Adrenal gland (tissue), 12 donors: ENCODE data around the gene ALDH6A1. TPM values are rescaled to one million over a fixed set of nuclear protein-coding genes. Genes with fewer than 3 reads are reported as not detected.
A peak's percentile ranks its signal among the peaks of the same experiment; 100 is the strongest.

Experiments
- DNase-seq, 7 donors: peaks; one replicate each; pipeline ENCODE4 v3.0.0-alpha.2; 2019 to 2020
- H3K27ac ChIP-seq, 5 donors: fragments of 200-600 bp; sonication (generic) in 4 of 5; 1 replicate in 3 of 5; 2 replicates in 2 of 5; pipeline versions ENCODE4 v1.5.1 to v1.8.0; 2016 to 2020; ENCODE audit warnings: mild to moderate bottlenecking in 1 of 5
- H3K27me3 ChIP-seq: fragments of 200-600 bp; 2 replicates; pipeline ENCODE4 v1.8.0; 2021
- H3K36me3 ChIP-seq, 2 donors: fragments of 200-600 bp; replicated peaks in 1 of 2; 1 replicate in 1 of 2; 2 replicates in 1 of 2; pipeline versions ENCODE4 v1.5.1 to v1.8.0; 2018 to 2022
- H3K4me1 ChIP-seq, 2 donors: fragments of 200-600 bp; replicated peaks in 1 of 2; 1 replicate in 1 of 2; 2 replicates in 1 of 2; pipeline versions ENCODE4 v1.5.1 to v1.8.0; 2018 to 2021
- H3K4me3 ChIP-seq, 4 donors: fragments of 200-600 bp; sonication (generic) in 3 of 4; one replicate each; pipeline ENCODE4 v1.5.1; 2016 to 2018
- H3K9me3 ChIP-seq, 3 donors: fragments of 200-600 bp; sonication (generic) in 1 of 3; replicated peaks in 1 of 3; 1 replicate in 2 of 3; 2 replicates in 1 of 3; pipeline versions ENCODE4 v1.5.1 to v1.8.0; 2016 to 2021
- CTCF ChIP-seq, 6 experiments: fragments of 450-650 bp in 4 of 6; fragments of 200-600 bp in 2 of 6; sonication (generic) in 1 of 6; IDR thresholded peaks; 1 replicate in 5 of 6; 2 replicates in 1 of 6; pipeline versions ENCODE4 v1.5.1 to v1.8.0; 2016 to 2021; ENCODE audit warnings: antibody characterized with exemption in 6 of 6, mild to moderate bottlenecking in 2 of 6, moderate library complexity in 1 of 6
- POLR2A ChIP-seq, 2 donors: fragments of 450-650 bp; IDR thresholded peaks; one replicate each; pipeline ENCODE4 v1.6.1; 2017; ENCODE audit warnings: antibody characterized with exemption in 2 of 2, mild to moderate bottlenecking in 2 of 2, moderate library complexity in 1 of 2
- WGBS, 4 donors: extraction: QIAGEN DNeasy Blood & Tissue Kit in 2 of 4; methylation state at CpG; one replicate each; pipeline versions ENCODE4 v1.1.5 to v1.1.7; 2013 to 2017; 5-methylcytosine and 5-hydroxymethylcytosine counted together
- intact Hi-C, 2 donors: fragments of 100-400 bp; cut with DNase I; formaldehyde crosslinking; loops; one replicate each; pipeline versions ENCODE4 v1.14.1 to v1.15.0; 2022 to 2023
- polyA plus RNA-seq, 3 donors: library from polyadenylated mRNA; stranded (reverse); fragments of 200-250 nt in 2 of 3; fragments of 350-450 nt in 1 of 3; fragmentation: Illumina TruSeq in 1 of 3; extraction: RNeasy Lipid Tissue Mini Kit (QIAGEN cat#74804) in 1 of 3; gene quantifications; one replicate each; pipeline ENCODE4 v1.2.3, GENCODE V29; 2013 to 2014
- total RNA-seq, 9 donors: library from RNA; depleted of rRNA in 4 of 9; stranded (reverse); fragments of >200 nt in 4 of 9; fragments of 120-200 nt in 1 of 9; fragmentation: NEBNext Ultra II Directional in 1 of 9; extraction: Animal tissue kit (Norgen Biotek cat#: 25700) in 1 of 9; gene quantifications; one replicate each; pipeline versions ENCODE4 v1.1.0 to v1.2.4, GENCODE V29; 2013 to 2023
- donor health status: healthy with polysubstance abuse.
- donor health status: Bipolar disorder and iron deficiency.
- donor health status: DM: yes; HTN: yes; CAD: no.
- donor health status: DM: no; HTN: no; CAD: no.
- donor health status: DM: no; HTN: no; CAD: no.
- donor health status: DM: yes; HTN: yes; CAD: no.

ALDH6A1 gene
- total and polyA plus RNA-seq, 12 donors: 5.9 to 68.9 (median 36.0) TPM

- TF ChIP-seq CTCF (IDR thresholded peaks at IDR 0.05) (no peak), POLR2A (IDR thresholded peaks at IDR 0.05) (no peak)
- H3K4me1 ChIP-seq: peaks cover 10 to 23% of the 10 kb centered on the region in 2 donors
- intact Hi-C loops: no loop called here
- peak overlapping the region in 1 of 4 donors; percentile 75 for H3K4me3 ChIP-seq
- H3K27me3 ChIP-seq: no peaks in the 10 kb centered on the region
- H3K9me3 ChIP-seq: no peaks in the 10 kb centered on the region
- H3K27ac ChIP-seq: no peak overlapping the region
- no peak for DNase-seq
- H3K36me3 ChIP-seq: no peaks in the 10 kb centered on the region
- 82 to 95% (median 89%) methylated on average over 1 of the region's 1 CpG for WGBS, 4 donors
Measured at GRCh38 chr14:74085828-74086227, 1.6 kb upstream of the ALDH6A1 start.

- Histone ChIP-seq H3K27me3 (no peaks in the 10 kb centered on the region), H3K4me3 (peak overlapping the region; percentile 51 to 75 (median 75)), H3K36me3 (no peaks in the 10 kb centered on the region), H3K9me3 (no peaks in the 10 kb centered on the region), H3K27ac (peak overlapping the region; percentile 52 to 83 (median 68)), H3K4me1 (peaks cover 10 to 23% of the 10 kb centered on the region in 2 donors)
- TF ChIP-seq CTCF (IDR thresholded peaks at IDR 0.05) (no peak), POLR2A (IDR thresholded peaks at IDR 0.05) (peak in 1 of 2 donors; percentile 56)
- WGBS, 4 donors: 0 to 1% (median 0%) methylated on average over 16 to 26 of the region's 26 CpGs
- intact Hi-C loops: no loop called here
- peak in 2 of 7 donors; percentile 17 to 23 for DNase-seq
Measured at GRCh38 chr14:74085047-74085637, 889 bp upstream of the ALDH6A1 start.

- peak overlapping the region; percentile 17 to 75 (median 58) for H3K4me3 ChIP-seq
- no peak for TF ChIP-seq POLR2A (IDR thresholded peaks at IDR 0.05)
- TF ChIP-seq CTCF (IDR thresholded peaks at IDR 0.05): peak in 1 of 6 experiments; percentile 4
- intact Hi-C loops: no loop called here
- H3K36me3 ChIP-seq: no peaks in the 10 kb centered on the region
- WGBS, 4 donors: 1% methylated on average over 14 to 15 of the region's 15 CpGs
- peaks cover 10 to 23% of the 10 kb centered on the region in 2 donors for H3K4me1 ChIP-seq
- peak in 3 of 7 donors; percentile 30 to 33 (median 32) for DNase-seq
- no peaks in the 10 kb centered on the region for H3K27me3 ChIP-seq
- peak overlapping the region in 2 of 5 donors; percentile 75 to 84 for H3K27ac ChIP-seq
- no peaks in the 10 kb centered on the region for H3K9me3 ChIP-seq
Measured at GRCh38 chr14:74083784-74084276, 423 bp downstream of the ALDH6A1 start.

DNA sequence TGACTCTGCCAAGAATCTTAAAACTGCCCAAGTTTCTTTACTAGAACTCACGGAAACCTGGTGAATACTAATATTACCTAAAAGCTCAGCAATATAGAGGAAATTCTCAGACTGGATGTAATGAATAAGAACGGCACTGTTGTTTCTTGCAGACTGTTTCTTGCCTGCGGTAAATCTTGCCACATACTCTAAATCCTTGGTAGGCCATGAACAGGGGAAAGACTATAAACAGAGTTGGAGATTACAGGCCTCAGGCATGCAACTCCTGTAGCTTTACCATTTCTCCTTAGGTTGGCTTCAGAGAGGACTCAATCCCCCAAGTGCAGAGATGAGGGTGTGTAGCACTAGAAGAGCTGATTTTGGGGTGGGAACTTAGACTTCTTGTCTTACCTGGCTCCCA lies 1.1 kb downstream of the ALDH6A1 start:
- H3K4me1 ChIP-seq: peaks cover 10 to 23% of the 10 kb centered on the region in 2 donors
- H3K27me3 ChIP-seq: no peaks in the 10 kb centered on the region
- WGBS, 4 donors: 91 to 94% (median 92%) methylated on average over 3 of the region's 3 CpGs
- no peak overlapping the region for H3K27ac ChIP-seq
- H3K36me3 ChIP-seq: no peaks in the 10 kb centered on the region
- H3K4me3 ChIP-seq: peak overlapping the region in 1 of 4 donors; percentile 75
- TF ChIP-seq POLR2A (IDR thresholded peaks at IDR 0.05): no peak
- no peak for TF ChIP-seq CTCF (IDR thresholded peaks at IDR 0.05)
- intact Hi-C loops: no loop called here
- no peak for DNase-seq
- H3K9me3 ChIP-seq: no peaks in the 10 kb centered on the region
